Thoracic aorta (tissue), 2 donors: ENCODE data around the gene ATP13A4. TPM values are rescaled to one million over a fixed set of nuclear protein-coding genes. Genes with fewer than 3 reads are reported as not detected.

ENCODE experiments used
- ATAC-seq: fragments of 150-250 bp; one replicate; pipeline ENCODE4 v1.8.0; 2017; ENCODE audit warnings: low read depth; ENCODE audit not compliant: insufficient number of reproducible peaks, low FRiP score
- DNase-seq: peaks from one replicate; pipeline ENCODE4 v3.0.0-alpha.2; 2020; ENCODE audit warnings: low spot score
- H3K27ac ChIP-seq, 2 donors: fragments of 200-600 bp; sonication (generic); 1 replicate in 1 of 2; 2 replicates in 1 of 2; pipeline ENCODE4 v1.5.1; 2016; ENCODE audit warnings: mild to moderate bottlenecking in 2 of 2, moderate library complexity in 2 of 2
- H3K27me3 ChIP-seq: fragments of 200-600 bp; sonication (generic); replicated peaks from 2 replicates; pipeline ENCODE4 v1.6.0; 2016; ENCODE audit warnings: mild to moderate bottlenecking; ENCODE audit not compliant: insufficient read depth
- H3K36me3 ChIP-seq: fragments of 200-600 bp; sonication (generic); one replicate; pipeline ENCODE4 v1.5.1; 2016
- H3K4me1 ChIP-seq, 2 donors: fragments of 200-600 bp; sonication (generic); 1 replicate in 1 of 2; 2 replicates in 1 of 2; pipeline versions ENCODE4 v1.5.1 to v1.6.0; 2016; ENCODE audit warnings: low read depth in 2 of 2, mild to moderate bottlenecking in 1 of 2; ENCODE audit not compliant: control insufficient read depth in 1 of 2
- H3K4me3 ChIP-seq: fragments of 200-600 bp; sonication (generic); 2 replicates; pipeline ENCODE4 v1.5.1; 2016; ENCODE audit warnings: mild to moderate bottlenecking
- H3K9me3 ChIP-seq: fragments of 200-600 bp; sonication (generic); 2 replicates; pipeline ENCODE4 v1.5.1; 2016
- CTCF ChIP-seq: fragments of 200-600 bp; sonication (generic); IDR thresholded peaks from one replicate; pipeline ENCODE4 v1.5.1; 2019; ENCODE audit warnings: antibody characterized with exemption
- total RNA-seq, 2 donors: library from RNA; depleted of rRNA; stranded (reverse); fragments of >200 nt; gene quantifications; one replicate each; pipeline versions ENCODE4 v1.1.0 to v1.2.3, GENCODE V29; 2016

ATP13A4 gene
- total RNA-seq: under 1 TPM in 1 of 2 donors, not detected in 1; 0.78 TPM

GRCh38 chr3:193554811-193555210, at the start of gene ATP13A4:
ATP13A4 (minus strand) TSS chr3:193554895; CDS start chr3:193554799, 96 bp downstream.
- TF ChIP-seq CTCF: no peak
- DNase-seq: no peak
- Histone ChIP-seq H3K27ac (no peak within 1 kb of the TSS), H3K27me3 (no peaks in the 10 kb centered on the region), H3K9me3 (no peaks in the 10 kb centered on the region), H3K4me3 (no peak within 1 kb of the TSS), H3K4me1 (no peaks in the 10 kb centered on the region), H3K36me3 (no peaks in the 10 kb centered on the region)
- ATAC-seq: no peak

GRCh38 chr3:193599393-193599792, 44.7 kb upstream of the ATP13A4 start:
- TF ChIP-seq CTCF: no peak

GRCh38 chr3:193598202-193598601, 43.5 kb upstream of the ATP13A4 start:
- no peak overlapping the region for H3K4me3 ChIP-seq
- peaks cover 10 to 29% of the 10 kb centered on the region in 2 donors for H3K4me1 ChIP-seq
- H3K9me3 ChIP-seq: no peaks in the 10 kb centered on the region
- DNase-seq (no peak), ATAC-seq (no peak)
- no peak for TF ChIP-seq CTCF
- H3K36me3 ChIP-seq: no peaks in the 10 kb centered on the region
- H3K27ac ChIP-seq: no peak overlapping the region
- H3K27me3 ChIP-seq: no peaks in the 10 kb centered on the region

More at GRCh38 chr3:193599393-193599792, 44.7 kb upstream of the ATP13A4 start:
- H3K27ac ChIP-seq: no peak overlapping the region
- H3K27me3 ChIP-seq: no peaks in the 10 kb centered on the region
- ATAC-seq (no peak), DNase-seq (no peak)
- no peak overlapping the region for H3K4me3 ChIP-seq
- no peaks in the 10 kb centered on the region for H3K36me3 ChIP-seq
- H3K9me3 ChIP-seq: no peaks in the 10 kb centered on the region
- peaks cover 7 to 19% of the 10 kb centered on the region in 2 donors for H3K4me1 ChIP-seq

GRCh38 chr3:193595939-193596487, 41.3 kb upstream of the ATP13A4 start:
- TF ChIP-seq CTCF: no peak
- Histone ChIP-seq H3K27ac (no peak overlapping the region), H3K36me3 (no peaks in the 10 kb centered on the region), H3K4me3 (no peak overlapping the region), H3K4me1 (peaks cover 7 to 26% of the 10 kb centered on the region in 2 donors), H3K27me3 (no peaks in the 10 kb centered on the region), H3K9me3 (no peaks in the 10 kb centered on the region)
- no peak for DNase-seq
- no peak for ATAC-seq

GRCh38 chr3:193594946-193595689, 40.4 kb upstream of the ATP13A4 start:
- H3K4me1 ChIP-seq: peaks cover 7 to 24% of the 10 kb centered on the region in 2 donors
- H3K4me3 ChIP-seq: no peak overlapping the region
- DNase-seq (no peak), ATAC-seq (no peak)
- no peak overlapping the region for H3K27ac ChIP-seq
- H3K27me3 ChIP-seq: no peaks in the 10 kb centered on the region
- H3K36me3 ChIP-seq: no peaks in the 10 kb centered on the region
- TF ChIP-seq CTCF: no peak
- no peaks in the 10 kb centered on the region for H3K9me3 ChIP-seq
